M059J (cell line): ENCODE data around the gene MBOAT1. TPM values are rescaled to one million over a fixed set of nuclear protein-coding genes. Genes with fewer than 3 reads are reported as not detected.

Experiments used
- DNase-seq: peaks from one replicate; pipeline ENCODE4 v3.0.0-alpha.2; 2012; ENCODE audit warnings: low read depth
- total RNA-seq: library from RNA; depleted of rRNA; stranded (reverse); fragments of >200 nt; shearing (Covaris generic); gene quantifications from 2 replicates; pipeline ENCODE4 v1.2.3, GENCODE V29; 2014

The MBOAT1 gene
- total RNA-seq, 1 experiment from 2014 or later = 32.3 TPM

- DNase-seq = peak; percentile 24
Measured at GRCh38 chr6:20139127-20139963, 72.9 kb downstream of the MBOAT1 start.

- DNase-seq = no peak
Measured at GRCh38 chr6:20137837-20138236, 74.4 kb downstream of the MBOAT1 start.

GRCh38 chr6:20137240-20137639 is 75.0 kb downstream of the MBOAT1 start:
- DNase-seq = no peak

GRCh38 chr6:20135677-20136268 is 76.5 kb downstream of the MBOAT1 start:
- DNase-seq = no peak

- DNase-seq = no peak
Measured at GRCh38 chr6:20134613-20135012, 77.7 kb downstream of the MBOAT1 start.

- no peak for DNase-seq
Measured at GRCh38 chr6:20129290-20130088, 82.8 kb downstream of the MBOAT1 start.

GRCh38 chr6:20128018-20128417 is 84.3 kb downstream of the MBOAT1 start:
- DNase-seq = no peak

GRCh38 chr6:20126789-20127653 is 85.2 kb downstream of the MBOAT1 start:
- DNase-seq = peak; percentile 56

GRCh38 chr6:20126102-20126752 is 86.0 kb downstream of the MBOAT1 start:
- DNase-seq = no peak

GRCh38 chr6:20124545-20124944 is 87.7 kb downstream of the MBOAT1 start:
- DNase-seq = no peak

- DNase-seq = no peak
Measured at GRCh38 chr6:20119485-20119884, 92.8 kb downstream of the MBOAT1 start.

GRCh38 chr6:20118892-20119291 is 93.4 kb downstream of the MBOAT1 start:
- DNase-seq = no peak

GRCh38 chr6:20117474-20117873 is 94.8 kb downstream of the MBOAT1 start:
- peak; percentile 79 for DNase-seq

GRCh38 chr6:20116792-20117191 is 95.5 kb downstream of the MBOAT1 start:
- no peak for DNase-seq

- DNase-seq = no peak
Measured at GRCh38 chr6:20115246-20115980, 96.9 kb downstream of the MBOAT1 start.

GRCh38 chr6:20113649-20114224 is 98.5 kb downstream of the MBOAT1 start:
- no peak for DNase-seq

- no peak for DNase-seq
Measured at GRCh38 chr6:20112841-20113240, 99.4 kb downstream of the MBOAT1 start.

GRCh38 chr6:20112241-20112640 is 100.0 kb downstream of the MBOAT1 start:
- no peak for DNase-seq

- no peak for DNase-seq
Measured at GRCh38 chr6:20110478-20110877, 101.8 kb downstream of the MBOAT1 start.

GRCh38 chr6:20109526-20109925 is 102.7 kb downstream of the MBOAT1 start:
- no peak for DNase-seq
